GM18861 (cell line): Measurements from ENCODE around the gene SOHLH2.

ENCODE experiments used
- ATAC-seq: cut with Tn5 transposase; IDR thresholded peaks from one replicate; pipeline ENCODE4 v1.9.1; 2021; ENCODE audit not compliant: unreplicated experiment

SOHLH2 gene

GRCh38 chr13:36214163-36214921 is at the start of gene SOHLH2:
Gene SOHLH2, minus strand, starts transcription at chr13:36214556. Its CDS starts 30 bp downstream, at chr13:36214526.
- ATAC-seq: no peak

GRCh38 chr13:36261976-36262375 is 47.6 kb upstream of the SOHLH2 start:
- no peak for ATAC-seq

- no peak for ATAC-seq
Measured at GRCh38 chr13:36261011-36261410, 46.7 kb upstream of the SOHLH2 start.

- no peak for ATAC-seq
Measured at GRCh38 chr13:36259361-36260137, 45.2 kb upstream of the SOHLH2 start.

GRCh38 chr13:36258831-36259230 is 44.5 kb upstream of the SOHLH2 start:
- ATAC-seq: no peak

- no peak for ATAC-seq
Measured at GRCh38 chr13:36251526-36251925, 37.2 kb upstream of the SOHLH2 start.

- ATAC-seq: no peak
Measured at GRCh38 chr13:36251017-36251416, 36.7 kb upstream of the SOHLH2 start.

- no peak for ATAC-seq
Measured at GRCh38 chr13:36248700-36249099, 34.3 kb upstream of the SOHLH2 start.

- ATAC-seq: no peak
Measured at GRCh38 chr13:36244990-36245389, 30.6 kb upstream of the SOHLH2 start.

- ATAC-seq: no peak
Measured at GRCh38 chr13:36244073-36244472, 29.7 kb upstream of the SOHLH2 start.

- no peak for ATAC-seq
Measured at GRCh38 chr13:36242761-36243160, 28.4 kb upstream of the SOHLH2 start.

- no peak for ATAC-seq
Measured at GRCh38 chr13:36231236-36231635, 16.9 kb upstream of the SOHLH2 start.

- no peak for ATAC-seq
Measured at GRCh38 chr13:36224730-36225129, 10.4 kb upstream of the SOHLH2 start.

- ATAC-seq: no peak
Measured at GRCh38 chr13:36219883-36220282, 5.5 kb upstream of the SOHLH2 start.

- ATAC-seq: no peak
Measured at GRCh38 chr13:36217456-36217855, 3.1 kb upstream of the SOHLH2 start.

- no peak for ATAC-seq
Measured at GRCh38 chr13:36212789-36213188, 1.6 kb downstream of the SOHLH2 start.

- no peak for ATAC-seq
Measured at GRCh38 chr13:36211567-36211966, 2.8 kb downstream of the SOHLH2 start.

- no peak for ATAC-seq
Measured at GRCh38 chr13:36210738-36211137, 3.6 kb downstream of the SOHLH2 start.

GRCh38 chr13:36207672-36208071 is 6.7 kb downstream of the SOHLH2 start:
- no peak for ATAC-seq

GRCh38 chr13:36193151-36193855 is 21.1 kb downstream of the SOHLH2 start:
- no peak for ATAC-seq

GRCh38 chr13:36192166-36192565 is 22.2 kb downstream of the SOHLH2 start:
- ATAC-seq: no peak

- ATAC-seq: no peak
Measured at GRCh38 chr13:36190771-36191170, 23.6 kb downstream of the SOHLH2 start.
